ENCODE measurements around the gene PRDM16.
"Not testable (repeated sequence)": the region's sequence is repeated elsewhere in the genome, so short reads cannot be mapped to it uniquely, and the experiment has no call there.

Gene PRDM16

GRCh38 chr1:3082051-3082450 is 13.0 kb downstream of the PRDM16 start:
- no peak for DNase-seq (ENCODE audit: low spot score)

GRCh38 chr1:3082571-3083516 is 13.8 kb downstream of the PRDM16 start:
- DNase-seq (ENCODE audit: low spot score): no peak

GRCh38 chr1:3084154-3084553 is 15.2 kb downstream of the PRDM16 start:
- DNase-seq (ENCODE audit: low spot score): no peak

GRCh38 chr1:3084726-3085125 is 15.7 kb downstream of the PRDM16 start:
- no peak for DNase-seq (ENCODE audit: low spot score)

- no peak for DNase-seq (ENCODE audit: low spot score)
These were observed 16.7 kb downstream of the PRDM16 start for GRCh38 chr1:3085721-3086120.

GRCh38 chr1:3086272-3086974 is 17.4 kb downstream of the PRDM16 start:
- DNase-seq (ENCODE audit: low spot score): no peak

- DNase-seq (ENCODE audit: low spot score): no peak
These were observed 18.0 kb downstream of the PRDM16 start for GRCh38 chr1:3087049-3087448.

- not testable (repeated sequence) for DNase-seq (ENCODE audit: low spot score)
These were observed 19.1 kb downstream of the PRDM16 start for GRCh38 chr1:3087946-3088668.

GRCh38 chr1:3089490-3089889 is 20.5 kb downstream of the PRDM16 start:
- no peak for DNase-seq (ENCODE audit: low spot score)

GRCh38 chr1:3091334-3091733 is 22.3 kb downstream of the PRDM16 start:
- no peak for DNase-seq (ENCODE audit: low spot score)

- DNase-seq (ENCODE audit: low spot score): no peak
These were observed 23.5 kb downstream of the PRDM16 start for GRCh38 chr1:3092530-3092929.

GRCh38 chr1:3093898-3094626 is 25.1 kb downstream of the PRDM16 start:
- DNase-seq (ENCODE audit: low spot score): no peak

- no peak for DNase-seq (ENCODE audit: low spot score)
These were observed 26.1 kb downstream of the PRDM16 start for GRCh38 chr1:3094863-3095780.

- no peak for DNase-seq (ENCODE audit: low spot score)
These were observed 27.3 kb downstream of the PRDM16 start for GRCh38 chr1:3096345-3096744.

- no peak for DNase-seq (ENCODE audit: low spot score)
These were observed 28.2 kb downstream of the PRDM16 start for GRCh38 chr1:3097231-3097630.

- no peak for DNase-seq (ENCODE audit: low spot score)
These were observed 28.9 kb downstream of the PRDM16 start for GRCh38 chr1:3097861-3098260.

- DNase-seq (ENCODE audit: low spot score): no peak
These were observed 30.9 kb downstream of the PRDM16 start for GRCh38 chr1:3099861-3100260.

GRCh38 chr1:3101124-3101939 is 32.3 kb downstream of the PRDM16 start:
- no peak for DNase-seq (ENCODE audit: low spot score)

- no peak for DNase-seq (ENCODE audit: low spot score)
These were observed 33.6 kb downstream of the PRDM16 start for GRCh38 chr1:3102641-3103040.
